NB4 (cell line): ENCODE data around the gene S100A2.

Experiments
- MYC ChIP-seq: IDR thresholded peaks from 2 replicates; pipeline ENCODE4 v1.6.1; 2011; ENCODE audit warnings: low read depth, low read length
- POLR2A ChIP-seq: IDR thresholded peaks from 2 replicates; pipeline ENCODE4 v1.6.1; 2011; ENCODE audit warnings: mild to moderate bottlenecking; ENCODE audit not compliant: insufficient read length; ENCODE audit errors: extremely low read depth

- TF ChIP-seq MYC (no peak), POLR2A (no peak)
These were observed at the start of gene S100A2 for GRCh38 chr1:153565529-153566374.
